Left lung (tissue), 10 donors: Measurements from ENCODE around the gene FAM24B. TPM values are rescaled to one million over a fixed set of nuclear protein-coding genes. Genes with fewer than 3 reads are reported as not detected.

Experiments used
- ATAC-seq: fragments of 200-7000 bp; cut with Tn5 transposase; one replicate; pipeline ENCODE4 v1.9.1; 2020; ENCODE audit warnings: moderate library complexity
- DNase-seq, 4 donors: peaks; one replicate each; pipeline ENCODE4 v3.0.0-alpha.2; 2013 to 2020
- H3K27ac ChIP-seq, 2 donors: fragments of 200-600 bp; sonication (generic) in 1 of 2; one replicate each; pipeline versions ENCODE4 v1.5.0 to v1.8.0; 2020 to 2021
- H3K27me3 ChIP-seq, 2 donors: fragments of 200-600 bp; sonication (generic) in 1 of 2; one replicate each; pipeline versions ENCODE4 v1.5.0 to v1.8.0; 2020 to 2021
- H3K36me3 ChIP-seq, 2 donors: fragments of 200-600 bp; sonication (generic) in 1 of 2; one replicate each; pipeline versions ENCODE4 v1.5.0 to v1.8.0; 2020 to 2021
- H3K4me1 ChIP-seq, 2 donors: fragments of 200-600 bp; one replicate each; pipeline ENCODE4 v1.8.0; 2021
- H3K4me3 ChIP-seq, 2 donors: fragments of 200-600 bp; sonication (generic) in 1 of 2; one replicate each; pipeline versions ENCODE4 v1.5.0 to v1.8.0; 2020 to 2021; ENCODE audit warnings: mild to moderate bottlenecking in 1 of 2
- H3K9me3 ChIP-seq, 2 donors: fragments of 200-600 bp; sonication (generic) in 1 of 2; one replicate each; pipeline versions ENCODE4 v1.5.0 to v1.8.0; 2020 to 2021
- intact Hi-C, 2 donors: fragments of 100-400 bp; cut with DNase I; formaldehyde crosslinking; loops; one replicate each; pipeline versions ENCODE4 v1.11.2 to v1.14.2; 2022
- polyA plus RNA-seq, 6 donors: library from polyadenylated mRNA; unstranded; fragments of 120-200 nt; gene quantifications; one replicate each; pipeline ENCODE4 v1.2.1, GENCODE V29; 2013; ENCODE audit not compliant: insufficient read length in 6 of 6
- total RNA-seq, 2 donors: library from RNA; stranded (reverse); fragmentation: NEBNext Ultra II Directional; extraction: Animal tissue kit (Norgen Biotek cat#: 25700); gene quantifications; one replicate each; pipeline ENCODE4 v1.2.1, GENCODE V29; 2021
- TF ChIP-seq, protein P1 (sequence below), 2 donors: fragments of 200-600 bp; sonication (generic) in 1 of 2; IDR thresholded peaks; one replicate each; pipeline versions ENCODE4 v1.5.0 to v1.8.0; 2021; ENCODE audit warnings: antibody characterized with exemption in 2 of 2
- donor health status: DM: no; HTN: yes; CAD: no.
- donor health status: DM: no; HTN: no; CAD: no.

The FAM24B gene
- total and polyA plus RNA-seq, 8 donors: 3.0 to 10.1 (median 7.6) TPM

GRCh38 chr10:122894261-122894944 is 15.0 kb upstream of the FAM24B start:
- no peaks in the 10 kb centered on the region for H3K9me3 ChIP-seq
- ATAC-seq: no peak
- TF ChIP-seq, protein P1, sequence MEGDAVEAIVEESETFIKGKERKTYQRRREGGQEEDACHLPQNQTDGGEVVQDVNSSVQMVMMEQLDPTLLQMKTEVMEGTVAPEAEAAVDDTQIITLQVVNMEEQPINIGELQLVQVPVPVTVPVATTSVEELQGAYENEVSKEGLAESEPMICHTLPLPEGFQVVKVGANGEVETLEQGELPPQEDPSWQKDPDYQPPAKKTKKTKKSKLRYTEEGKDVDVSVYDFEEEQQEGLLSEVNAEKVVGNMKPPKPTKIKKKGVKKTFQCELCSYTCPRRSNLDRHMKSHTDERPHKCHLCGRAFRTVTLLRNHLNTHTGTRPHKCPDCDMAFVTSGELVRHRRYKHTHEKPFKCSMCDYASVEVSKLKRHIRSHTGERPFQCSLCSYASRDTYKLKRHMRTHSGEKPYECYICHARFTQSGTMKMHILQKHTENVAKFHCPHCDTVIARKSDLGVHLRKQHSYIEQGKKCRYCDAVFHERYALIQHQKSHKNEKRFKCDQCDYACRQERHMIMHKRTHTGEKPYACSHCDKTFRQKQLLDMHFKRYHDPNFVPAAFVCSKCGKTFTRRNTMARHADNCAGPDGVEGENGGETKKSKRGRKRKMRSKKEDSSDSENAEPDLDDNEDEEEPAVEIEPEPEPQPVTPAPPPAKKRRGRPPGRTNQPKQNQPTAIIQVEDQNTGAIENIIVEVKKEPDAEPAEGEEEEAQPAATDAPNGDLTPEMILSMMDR (IDR thresholded peaks at IDR 0.05): no peak
- H3K4me1 ChIP-seq: no peaks in the 10 kb centered on the region
- H3K27me3 ChIP-seq: no peaks in the 10 kb centered on the region
- no peak for DNase-seq
- intact Hi-C loops: no loop called here
- H3K27ac ChIP-seq: no peak overlapping the region
- no peaks in the 10 kb centered on the region for H3K36me3 ChIP-seq
- no peak overlapping the region for H3K4me3 ChIP-seq

GRCh38 chr10:122884166-122884565 is 4.8 kb upstream of the FAM24B start:
- no peak overlapping the region for H3K27ac ChIP-seq
- DNase-seq (no peak), ATAC-seq (no peak)
- no peaks in the 10 kb centered on the region for H3K36me3 ChIP-seq
- H3K9me3 ChIP-seq: no peaks in the 10 kb centered on the region
- no peak overlapping the region for H3K4me3 ChIP-seq
- peaks cover 0 to 10% of the 10 kb centered on the region in 2 donors for H3K27me3 ChIP-seq
- TF ChIP-seq, protein P1 (IDR thresholded peaks at IDR 0.05): no peak
- H3K4me1 ChIP-seq: peaks cover 0 to 6% of the 10 kb centered on the region in 2 donors
- intact Hi-C loops: no loop called here

DNA sequence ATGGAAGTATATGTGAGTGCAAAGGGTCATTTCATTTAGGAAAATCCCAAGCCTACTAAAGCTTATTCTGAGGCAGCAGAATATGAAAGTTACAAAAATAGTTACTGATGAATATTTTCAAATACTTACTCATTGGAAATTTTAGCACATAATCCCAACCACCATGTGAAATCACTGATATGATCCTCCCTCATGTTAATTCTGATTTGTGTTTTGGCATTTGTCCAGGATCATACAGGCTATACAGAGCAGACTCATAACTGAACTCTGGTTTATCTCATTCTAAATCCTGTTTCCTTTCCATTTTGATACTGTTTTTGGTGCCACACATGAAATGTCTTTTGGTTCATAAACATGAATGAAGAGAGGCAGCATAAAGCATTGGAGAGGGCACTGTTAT is 3.4 kb upstream of the FAM24B start:
- H3K27me3 ChIP-seq: peaks cover 0 to 10% of the 10 kb centered on the region in 2 donors
- H3K36me3 ChIP-seq: no peaks in the 10 kb centered on the region
- DNase-seq: no peak
- no peak overlapping the region for H3K4me3 ChIP-seq
- peaks cover 0 to 16% of the 10 kb centered on the region in 2 donors for H3K4me1 ChIP-seq
- TF ChIP-seq, protein P1 (IDR thresholded peaks at IDR 0.05): no peak
- H3K27ac ChIP-seq: no peak overlapping the region
- intact Hi-C loops: no loop called here
- no peak for ATAC-seq
- no peaks in the 10 kb centered on the region for H3K9me3 ChIP-seq

DNA sequence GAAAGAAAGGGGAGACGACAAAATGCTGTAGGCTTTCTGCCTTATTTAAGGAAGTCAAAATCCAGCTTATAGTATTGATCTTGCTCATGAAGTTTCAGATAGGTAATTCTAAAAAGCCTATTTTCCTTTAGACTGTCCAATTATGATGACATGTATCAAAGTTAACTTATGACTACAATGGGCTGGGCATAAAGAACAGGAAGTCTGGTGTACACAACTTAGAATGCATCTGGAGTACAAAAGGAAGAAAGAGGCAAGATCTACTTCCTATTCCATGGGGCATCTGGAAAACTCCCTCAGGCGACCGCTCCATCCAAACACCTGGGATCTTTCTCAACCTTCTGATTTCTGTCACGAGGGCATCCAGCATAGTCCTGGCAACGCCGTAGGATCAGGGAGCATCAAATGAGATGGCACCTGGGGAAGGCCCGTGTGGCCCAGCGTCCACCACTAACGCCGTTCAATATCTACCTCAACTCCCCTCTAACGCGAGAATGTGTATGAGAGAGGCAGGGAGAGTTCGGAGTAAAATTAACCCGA is 512 bp downstream of the FAM24B start:
- TF ChIP-seq, protein P1 (IDR thresholded peaks at IDR 0.05): no peak
- peak; percentile 31 for ATAC-seq
- Histone ChIP-seq H3K27me3 (peaks cover 0 to 10% of the 10 kb centered on the region in 2 donors), H3K9me3 (no peaks in the 10 kb centered on the region), H3K36me3 (no peaks in the 10 kb centered on the region), H3K4me1 (peaks cover 0 to 16% of the 10 kb centered on the region in 2 donors), H3K27ac (peak overlapping the region; percentile 50 to 64), H3K4me3 (peak overlapping the region; percentile 47 to 62)
- DNase-seq: no peak
- intact Hi-C loops: no loop called here

DNA sequence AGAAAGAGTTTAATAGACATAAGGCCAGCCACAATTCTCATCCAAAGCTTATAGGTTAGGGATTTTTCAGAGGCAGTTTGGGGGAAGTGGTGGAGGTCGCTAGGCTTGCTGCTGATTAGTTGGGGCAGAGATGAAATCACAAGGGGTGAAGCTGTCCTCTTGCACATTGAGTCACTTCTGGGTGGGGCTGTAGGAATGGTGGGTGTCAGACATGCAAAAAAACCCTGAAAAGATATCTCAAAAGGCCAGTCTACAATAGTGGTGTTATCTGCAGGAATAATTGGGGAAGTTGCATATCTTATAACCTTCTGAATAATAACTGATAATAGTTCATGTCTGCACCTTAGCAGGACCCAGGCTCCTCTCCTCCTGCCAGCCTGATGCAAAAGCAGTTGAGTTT is 2.1 kb downstream of the FAM24B start:
- Histone ChIP-seq H3K4me1 (peaks cover 0 to 16% of the 10 kb centered on the region in 2 donors), H3K27ac (no peak overlapping the region), H3K36me3 (no peaks in the 10 kb centered on the region), H3K27me3 (peaks cover 0 to 10% of the 10 kb centered on the region in 2 donors), H3K4me3 (no peak overlapping the region), H3K9me3 (no peaks in the 10 kb centered on the region)
- intact Hi-C loops: no loop called here
- DNase-seq (no peak), ATAC-seq (no peak)
- TF ChIP-seq, protein P1 (IDR thresholded peaks at IDR 0.05): no peak
